B cell (primary cell): ENCODE results near the gene IGFLR1. TPM values are rescaled to one million over a fixed set of nuclear protein-coding genes. Genes with fewer than 3 reads are reported as not detected.

Experiments used
- ATAC-seq: fragments of 200-7000 bp; cut with Tn5 transposase; one replicate; pipeline ENCODE4 v1.10.0; 2021; ENCODE audit warnings: low read depth, mild to moderate bottlenecking, moderate number of reproducible peaks, moderate library complexity
- CTCF ChIA-PET: fragments of 350-600 bp; sonication (Branson Sonifier 250); formaldehyde crosslinking; loops from one replicate; lab custom pipeline; 2021; ENCODE audit warnings: antibody characterized with exemption, inconsistent platforms; lab: Charles Lee
- POLR2A ChIA-PET: fragments of 350-600 bp; sonication (Branson Sonifier 250); formaldehyde crosslinking; loops from one replicate; lab custom pipeline; 2021; ENCODE audit warnings: antibody characterized with exemption; lab: Charles Lee
- DNase-seq: peaks from one replicate; pipeline ENCODE4 v3.0.0; 2013
- H2AFZ ChIP-seq: 2 replicates; pipeline ENCODE4 v1.6.1; 2012; ENCODE audit warnings: mild to moderate bottlenecking, low read depth, low read length; ENCODE audit not compliant: insufficient read depth, poor library complexity, severe bottlenecking
- H3K27ac ChIP-seq, 2 donors: 1 replicate in 1 of 2; 2 replicates in 1 of 2; pipeline ENCODE4 v1.5.1; 2012 to 2013; ENCODE audit warnings: low read length in 2 of 2, mild to moderate bottlenecking in 2 of 2, moderate library complexity in 1 of 2
- H3K27me3 ChIP-seq, 4 experiments: fragments of 200-600 bp in 1 of 4; sonication (generic) in 1 of 4; replicated peaks in 1 of 4; 1 replicate in 2 of 4; 2 replicates in 2 of 4; pipeline versions ENCODE4 v1.6.1 to v1.7.0; 2013 to 2016; ENCODE audit warnings: low read length in 3 of 4, mild to moderate bottlenecking in 2 of 4, mixed read lengths in 1 of 4, moderate library complexity in 1 of 4; ENCODE audit not compliant: insufficient read depth in 4 of 4, control insufficient read depth in 3 of 4; ENCODE audit errors: control extremely low read depth in 1 of 4
- H3K36me3 ChIP-seq, 2 experiments: replicated peaks in 1 of 2; 1 replicate in 1 of 2; 2 replicates in 1 of 2; pipeline versions ENCODE4 v1.6.1 to v1.7.1; 2013; ENCODE audit warnings: low read length in 1 of 2; ENCODE audit not compliant: insufficient read depth in 2 of 2, control insufficient read depth in 1 of 2; ENCODE audit errors: control extremely low read depth in 1 of 2, extremely low read depth in 1 of 2
- H3K4me1 ChIP-seq, 2 donors: fragments of 200-600 bp in 1 of 2; sonication (generic) in 1 of 2; 1 replicate in 1 of 2; 2 replicates in 1 of 2; pipeline versions ENCODE4 v1.5.1 to v1.6.1; 2013 to 2017; ENCODE audit warnings: low read length in 2 of 2; ENCODE audit not compliant: control insufficient read depth in 2 of 2, insufficient read depth in 2 of 2
- H3K4me2 ChIP-seq: replicated peaks from 2 replicates; pipeline ENCODE3; 2012; ENCODE audit warnings: mild to moderate bottlenecking, low read depth, low read length; ENCODE audit not compliant: poor library complexity, severe bottlenecking
- H3K4me3 ChIP-seq, 5 experiments: fragments of 200-600 bp in 1 of 5; sonication (generic) in 1 of 5; 1 replicate in 3 of 5; 2 replicates in 2 of 5; pipeline versions ENCODE4 v1.5.1 to v1.7.0; 2011 to 2016; ENCODE audit warnings: low read length in 4 of 5, mild to moderate bottlenecking in 4 of 5, low read depth in 2 of 5, control low read depth in 1 of 5, moderate library complexity in 1 of 5; ENCODE audit not compliant: insufficient read depth in 1 of 5; ENCODE audit errors: control extremely low read depth in 1 of 5, extremely low read depth in 1 of 5
- H3K79me2 ChIP-seq: fragments of 200-600 bp; sonication (generic); one replicate; pipeline ENCODE4 v1.6.0; 2016; ENCODE audit warnings: low read length; ENCODE audit not compliant: control insufficient read depth, insufficient read depth
- H3K9ac ChIP-seq: fragments of 200-600 bp; sonication (generic); 2 replicates; pipeline ENCODE4 v1.6.1; 2017; ENCODE audit warnings: mild to moderate bottlenecking, low read length, moderate library complexity
- H3K9me3 ChIP-seq, 3 donors: one replicate each; pipeline versions ENCODE4 v1.6.1 to v1.7.1; 2013; ENCODE audit warnings: low read length in 2 of 3; ENCODE audit not compliant: control insufficient read depth in 2 of 3, insufficient read depth in 1 of 3; ENCODE audit errors: control extremely low read depth in 1 of 3
- H4K20me1 ChIP-seq: 2 replicates; pipeline ENCODE4 v1.6.0; 2012; ENCODE audit warnings: mild to moderate bottlenecking, low read length; ENCODE audit not compliant: insufficient read depth, control insufficient read depth, poor library complexity, severe bottlenecking
- H3K27ac Mint-ChIP-seq: one replicate; pipeline ENCODE4 v1.8.0; 2021; ENCODE audit warnings: mixed read lengths
- H3K27me3 Mint-ChIP-seq: one replicate; pipeline ENCODE4 v1.8.0; 2021; ENCODE audit warnings: mixed read lengths
- H3K4me1 Mint-ChIP-seq: one replicate; pipeline ENCODE4 v1.8.0; 2021; ENCODE audit warnings: mixed read lengths
- H3K4me3 Mint-ChIP-seq: one replicate; pipeline ENCODE4 v1.8.0; 2021; ENCODE audit warnings: mixed read lengths
- H3K9me3 Mint-ChIP-seq: one replicate; pipeline ENCODE4 v1.8.0; 2022; ENCODE audit warnings: mixed read lengths; ENCODE audit not compliant: insufficient read depth
- CTCF ChIP-seq: fragments of 200-600 bp; IDR thresholded peaks from one replicate; pipeline ENCODE4 v1.8.0; 2022; ENCODE audit warnings: antibody characterized with exemption, mild to moderate bottlenecking
- EZH2 ChIP-seq: IDR thresholded peaks from 2 replicates; pipeline ENCODE4 v1.6.1; 2012; ENCODE audit warnings: borderline replicate concordance, low read depth, mild to moderate bottlenecking, moderate library complexity, low read length; ENCODE audit not compliant: insufficient read depth, poor library complexity, severe bottlenecking
- WGBS: methylation state at CpG from one replicate; pipeline ENCODE4 v1.1.5; 2013; ENCODE audit warnings: missing lambda C conversion rate; ENCODE audit not compliant: insufficient coverage; 5-methylcytosine and 5-hydroxymethylcytosine counted together
- intact Hi-C: fragments of 100-400 bp; cut with micrococcal nuclease; formaldehyde crosslinking; loops from one replicate; pipeline ENCODE4 v1.10.0; 2022
- polyA plus RNA-seq: library from polyadenylated mRNA; depleted of rRNA; stranded (reverse); fragments of >200 nt; gene quantifications from 2 replicates; pipeline ENCODE4 v1.2.3, GENCODE V29; 2012
- total RNA-seq, 2 donors: library from RNA; stranded (reverse); fragments of 120-200 nt in 1 of 2; gene quantifications; 1 replicate in 1 of 2; 2 replicates in 1 of 2; pipeline versions ENCODE4 v1.2.3 to v1.2.4, GENCODE V29; 2013 to 2022

IGFLR1 gene
- total and polyA plus RNA-seq, 2 donors (not counting 1 experiment from before 2014, with no cell fraction given): 130 to 245 TPM

DNA sequence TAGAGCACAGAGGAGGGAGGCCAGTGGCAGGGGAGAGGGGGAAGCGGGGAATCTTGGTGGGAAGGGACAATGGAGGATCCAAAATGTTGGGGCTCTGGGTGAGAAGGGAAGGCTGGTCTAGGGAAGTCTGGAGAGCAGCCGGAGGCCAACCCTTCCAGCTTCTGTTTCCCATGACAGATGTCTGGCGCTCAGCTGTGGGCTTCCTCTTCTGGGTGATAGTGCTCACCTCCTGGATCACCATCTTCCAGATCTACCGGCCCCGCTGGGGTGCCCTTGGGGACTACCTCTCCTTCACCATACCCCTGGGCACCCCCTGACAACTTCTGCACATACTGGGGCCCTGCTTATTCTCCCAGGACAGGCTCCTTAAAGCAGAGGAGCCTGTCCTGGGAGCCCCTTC is 4.3 kb upstream of the IGFLR1 start:
- Histone ChIP-seq H3K27me3 (no peaks in the 10 kb centered on the region), H3K4me1 (peaks cover 38 to 56% of the 10 kb centered on the region in 2 donors), H3K27ac (no peak overlapping the region), H2AFZ (no peak overlapping the region), H3K36me3 (no peaks in the 10 kb centered on the region), H3K4me3 (no peak overlapping the region), H3K79me2 (peaks cover 70% of the 10 kb centered on the region), H3K9me3 (no peaks in the 10 kb centered on the region), H3K4me2 (peak overlapping the region; percentile 87), H3K9ac (no peak overlapping the region), H4K20me1 (no peaks in the 10 kb centered on the region)
- no peak for ATAC-seq
- WGBS: 90% methylated on average over 4 of the region's 5 CpGs
- Mint-ChIP-seq H3K9me3 (no peaks in the 10 kb centered on the region), H3K4me1 (peaks cover 59% of the 10 kb centered on the region), H3K27ac (no peak overlapping the region), H3K27me3 (no peaks in the 10 kb centered on the region), H3K4me3 (peak overlapping the region; percentile 94)
- intact Hi-C loops: loop anchor here (10.0 kb wide), 1 partner anchor 468 kb away; the partner anchor contains the start of genes ZNF146 and ZNF565
- DNase-seq: no peak
- TF ChIP-seq EZH2 (no peak), CTCF (no peak)
- POLR2A ChIA-PET: interaction anchor here (1.5 to 2.3 kb wide), 2 partner anchors 28 to 44 kb away, joined by 6 to 7 read pairs; partner anchors contain the start of gene KMT2B
- CTCF ChIA-PET: interaction anchor here (2.3 kb wide), 1 partner anchor 44 kb away, joined by 4 read pairs; no protein-coding TSS in a partner anchor

- peaks cover 59% of the 10 kb centered on the region for H3K4me1 Mint-ChIP-seq
- Histone ChIP-seq H3K9me3 (no peaks in the 10 kb centered on the region), H3K9ac (peak overlapping the region; percentile 93), H3K36me3 (no peaks in the 10 kb centered on the region), H3K79me2 (peaks cover 71% of the 10 kb centered on the region), H4K20me1 (no peaks in the 10 kb centered on the region), H3K4me3 (peak overlapping the region; percentile 66 to 93 (median 91)), H3K4me1 (peaks cover 38 to 59% of the 10 kb centered on the region in 2 donors), H3K27ac (peak overlapping the region; percentile 98), H3K4me2 (peak overlapping the region; percentile 87), H2AFZ (peak overlapping the region; percentile 77), H3K27me3 (no peaks in the 10 kb centered on the region)
- peak overlapping the region; percentile 94 for H3K4me3 Mint-ChIP-seq
- DNase-seq (no peak), ATAC-seq (no peak)
- no peaks in the 10 kb centered on the region for H3K9me3 Mint-ChIP-seq
- peak overlapping the region; percentile 98 for H3K27ac Mint-ChIP-seq
- 19% methylated on average over 3 of the region's 4 CpGs for WGBS
- POLR2A ChIA-PET: interaction anchor here (0.7 to 2.3 kb wide), 5 partner anchors 10 to 191 kb away, joined by 4 to 17 read pairs (median 6); partner anchors contain the start of genes HSPB6 and KMT2B
- no peaks in the 10 kb centered on the region for H3K27me3 Mint-ChIP-seq
- intact Hi-C loops: loop anchor here (10.0 kb wide), 1 partner anchor 469 kb away; the partner anchor contains the start of genes ZNF146 and ZNF565
- CTCF ChIA-PET: interaction anchor here (0.9 to 2.3 kb wide), 2 partner anchors 44 to 52 kb away, joined by 4 read pairs; no protein-coding TSS in a partner anchor
- TF ChIP-seq CTCF: no peak
- no peak for TF ChIP-seq EZH2
Observed at GRCh38 chr19:35746087-35746462, 3.8 kb upstream of the IGFLR1 start.
